Vagina (tissue), 2 donors: ENCODE measurements around the gene SLAMF6. TPM values are rescaled to one million over a fixed set of nuclear protein-coding genes. Genes with fewer than 3 reads are reported as not detected.
"Not testable (repeated sequence)": the region's sequence is repeated elsewhere in the genome, so short reads cannot be mapped to it uniquely, and the experiment has no call there.

Source experiments
- DNase-seq, 2 donors: peaks; one replicate each; pipeline ENCODE4 v3.0.0-alpha.2; 2017; ENCODE audit errors: extremely low spot score in 2 of 2
- H3K27ac ChIP-seq: fragments of 200-600 bp; sonication (generic); one replicate; pipeline ENCODE4 v1.5.1; 2019
- H3K27me3 ChIP-seq: fragments of 200-600 bp; sonication (generic); one replicate; pipeline ENCODE4 v1.5.1; 2019
- H3K36me3 ChIP-seq, 2 donors: fragments of 200-600 bp; sonication (generic); one replicate each; pipeline ENCODE4 v1.5.1; 2017 to 2019
- H3K4me1 ChIP-seq: fragments of 200-600 bp; sonication (generic); one replicate; pipeline ENCODE4 v1.5.1; 2019
- H3K4me3 ChIP-seq, 2 donors: fragments of 200-600 bp; sonication (generic); 1 replicate in 1 of 2; 2 replicates in 1 of 2; pipeline ENCODE4 v1.5.1; 2016 to 2019
- H3K9me3 ChIP-seq: fragments of 200-600 bp; sonication (generic); one replicate; pipeline ENCODE4 v1.5.1; 2019
- POLR2A ChIP-seq, 2 donors: fragments of 450-650 bp; IDR thresholded peaks; one replicate each; pipeline ENCODE4 v1.6.1; 2017; ENCODE audit warnings: antibody characterized with exemption in 2 of 2, mild to moderate bottlenecking in 2 of 2, moderate library complexity in 2 of 2
- POLR2AphosphoS5 ChIP-seq, 2 donors: sonication (generic); formaldehyde crosslinking; IDR thresholded peaks; one replicate each; pipeline ENCODE4 v1.9.0; 2017; ENCODE audit warnings: antibody characterized with exemption in 2 of 2, mild to moderate bottlenecking in 2 of 2, low read depth in 1 of 2; ENCODE audit not compliant: insufficient read depth in 1 of 2
- intact Hi-C: fragments of 100-400 bp; cut with DNase I; formaldehyde crosslinking; loops from one replicate; pipeline ENCODE4 v1.15.1; 2023
- total RNA-seq: library from RNA; depleted of rRNA; stranded (reverse); fragments of >200 nt; gene quantifications from one replicate; pipeline ENCODE4 v1.2.3, GENCODE V29; 2016
- TF ChIP-seq, protein P1 (sequence below), 3 experiments: fragments of 450-650 bp in 2 of 3; fragments of 200-600 bp in 1 of 3; sonication (generic) in 1 of 3; IDR thresholded peaks; one replicate each; pipeline ENCODE4 v1.5.1; 2017 to 2019; ENCODE audit warnings: antibody characterized with exemption in 3 of 3, mild to moderate bottlenecking in 2 of 3, moderate library complexity in 2 of 3

Gene SLAMF6
- total RNA-seq, 1 donor from 2014 or later, result 8.6 TPM

DNA sequence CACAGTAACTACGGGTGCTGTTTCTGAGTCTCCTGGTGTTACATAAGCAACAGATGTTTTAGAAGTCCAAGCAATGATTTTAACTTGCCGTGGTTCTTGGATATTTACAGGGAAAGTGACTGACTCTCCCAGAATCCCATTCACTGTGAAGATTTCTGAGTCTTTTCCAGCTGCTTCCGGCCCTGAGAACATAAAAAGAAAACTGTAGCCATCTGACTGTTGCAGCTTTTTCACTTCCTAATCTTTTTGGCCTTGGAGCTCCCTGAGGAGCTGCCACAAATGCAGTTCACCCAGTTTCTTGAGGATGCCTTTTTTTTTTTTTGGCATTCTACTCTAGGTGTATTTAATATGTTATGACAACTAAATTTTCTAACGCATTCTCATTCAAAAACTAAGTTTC, 42.5 kb upstream of the SLAMF6 start:
- Histone ChIP-seq H3K36me3 (no peaks in the 10 kb centered on the region), H3K9me3 (no peaks in the 10 kb centered on the region), H3K4me1 (no peaks in the 10 kb centered on the region), H3K4me3 (no peak overlapping the region), H3K27ac (no peak overlapping the region), H3K27me3 (no peaks in the 10 kb centered on the region)
- TF ChIP-seq POLR2AphosphoS5 (IDR thresholded peaks at IDR 0.05; ENCODE audit: insufficient read depth in 1 of 2, low read depth in 1 of 2), result no peak
- TF ChIP-seq, protein P1, sequence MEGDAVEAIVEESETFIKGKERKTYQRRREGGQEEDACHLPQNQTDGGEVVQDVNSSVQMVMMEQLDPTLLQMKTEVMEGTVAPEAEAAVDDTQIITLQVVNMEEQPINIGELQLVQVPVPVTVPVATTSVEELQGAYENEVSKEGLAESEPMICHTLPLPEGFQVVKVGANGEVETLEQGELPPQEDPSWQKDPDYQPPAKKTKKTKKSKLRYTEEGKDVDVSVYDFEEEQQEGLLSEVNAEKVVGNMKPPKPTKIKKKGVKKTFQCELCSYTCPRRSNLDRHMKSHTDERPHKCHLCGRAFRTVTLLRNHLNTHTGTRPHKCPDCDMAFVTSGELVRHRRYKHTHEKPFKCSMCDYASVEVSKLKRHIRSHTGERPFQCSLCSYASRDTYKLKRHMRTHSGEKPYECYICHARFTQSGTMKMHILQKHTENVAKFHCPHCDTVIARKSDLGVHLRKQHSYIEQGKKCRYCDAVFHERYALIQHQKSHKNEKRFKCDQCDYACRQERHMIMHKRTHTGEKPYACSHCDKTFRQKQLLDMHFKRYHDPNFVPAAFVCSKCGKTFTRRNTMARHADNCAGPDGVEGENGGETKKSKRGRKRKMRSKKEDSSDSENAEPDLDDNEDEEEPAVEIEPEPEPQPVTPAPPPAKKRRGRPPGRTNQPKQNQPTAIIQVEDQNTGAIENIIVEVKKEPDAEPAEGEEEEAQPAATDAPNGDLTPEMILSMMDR (IDR thresholded peaks at IDR 0.05), result no peak
- TF ChIP-seq POLR2A (IDR thresholded peaks at IDR 0.05), result no peak
- intact Hi-C loops, result no loop called here
- no peak for DNase-seq

DNA sequence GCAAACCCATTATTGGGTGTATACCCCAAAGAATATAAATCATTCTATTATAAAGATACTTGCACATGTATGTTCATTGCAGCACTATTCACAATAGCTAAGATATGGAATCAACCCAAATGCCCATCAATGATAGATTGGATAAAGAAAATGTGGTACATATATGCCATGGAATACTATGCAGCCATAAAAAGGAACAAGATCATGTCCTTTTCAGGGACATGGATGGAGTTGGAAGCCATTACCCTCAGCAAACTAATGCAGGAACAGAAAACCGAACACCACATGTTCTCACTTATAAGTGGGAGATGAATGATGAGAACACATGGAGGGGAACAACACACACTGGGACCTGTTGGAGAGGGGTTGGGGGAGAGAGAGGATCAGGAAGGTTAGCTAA, 40.2 kb upstream of the SLAMF6 start:
- intact Hi-C loops, H3K36me3 ChIP-seq, H3K9me3 ChIP-seq, DNase-seq, H3K4me1 ChIP-seq, H3K27ac ChIP-seq, H3K4me3 ChIP-seq, H3K27me3 ChIP-seq: not testable (repeated sequence)

DNA sequence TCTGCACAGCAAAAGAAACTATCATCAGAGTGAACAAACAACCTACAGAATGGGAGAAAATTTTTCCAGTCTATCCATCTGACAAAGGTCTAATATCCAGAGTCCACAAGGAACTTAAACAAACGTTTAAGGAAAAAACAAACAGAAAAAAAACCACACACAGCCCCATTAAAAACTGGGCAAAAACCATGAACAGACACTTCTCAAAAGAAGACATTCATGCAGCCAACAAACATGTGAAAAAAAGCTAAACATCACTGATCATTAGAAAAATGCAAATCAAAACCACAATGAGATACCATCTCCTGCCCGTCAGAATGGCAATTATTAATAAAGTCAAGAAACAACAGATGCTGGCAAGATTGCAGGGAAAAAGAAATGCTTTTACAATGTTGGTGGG, 39.7 kb upstream of the SLAMF6 start:
- H3K4me1 ChIP-seq, H3K36me3 ChIP-seq, H3K9me3 ChIP-seq, intact Hi-C loops, H3K27ac ChIP-seq, H3K27me3 ChIP-seq, H3K4me3 ChIP-seq, DNase-seq: not testable (repeated sequence)

DNA sequence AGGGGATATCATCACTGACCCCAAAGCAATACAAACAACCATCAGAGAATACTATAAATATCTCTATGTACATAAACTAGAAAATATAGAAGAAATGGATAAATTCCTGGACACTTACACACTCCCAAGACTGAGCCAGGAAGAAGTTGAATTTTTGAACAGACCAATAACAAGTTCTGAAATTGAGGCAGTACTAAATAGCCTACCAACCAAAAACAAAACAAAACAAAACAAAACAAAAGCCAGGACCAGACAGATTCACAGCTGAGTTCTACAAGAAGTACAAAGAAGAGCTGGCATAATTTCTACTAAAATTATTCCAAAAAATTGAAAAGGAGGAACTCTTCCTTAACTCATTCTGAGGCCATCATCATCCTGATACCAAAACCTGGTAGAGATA, 37.8 kb upstream of the SLAMF6 start:
- no peaks in the 10 kb centered on the region for H3K4me1 ChIP-seq
- no peak overlapping the region for H3K4me3 ChIP-seq
- DNase-seq, result no peak
- no peaks in the 10 kb centered on the region for H3K27me3 ChIP-seq
- intact Hi-C loops, result no loop called here
- no peak overlapping the region for H3K27ac ChIP-seq
- TF ChIP-seq, protein P1 (IDR thresholded peaks at IDR 0.05), result no peak
- no peak for TF ChIP-seq POLR2A (IDR thresholded peaks at IDR 0.05)
- TF ChIP-seq POLR2AphosphoS5 (IDR thresholded peaks at IDR 0.05; ENCODE audit: insufficient read depth in 1 of 2, low read depth in 1 of 2), result no peak
- H3K9me3 ChIP-seq, result no peaks in the 10 kb centered on the region
- H3K36me3 ChIP-seq, result no peaks in the 10 kb centered on the region

DNA sequence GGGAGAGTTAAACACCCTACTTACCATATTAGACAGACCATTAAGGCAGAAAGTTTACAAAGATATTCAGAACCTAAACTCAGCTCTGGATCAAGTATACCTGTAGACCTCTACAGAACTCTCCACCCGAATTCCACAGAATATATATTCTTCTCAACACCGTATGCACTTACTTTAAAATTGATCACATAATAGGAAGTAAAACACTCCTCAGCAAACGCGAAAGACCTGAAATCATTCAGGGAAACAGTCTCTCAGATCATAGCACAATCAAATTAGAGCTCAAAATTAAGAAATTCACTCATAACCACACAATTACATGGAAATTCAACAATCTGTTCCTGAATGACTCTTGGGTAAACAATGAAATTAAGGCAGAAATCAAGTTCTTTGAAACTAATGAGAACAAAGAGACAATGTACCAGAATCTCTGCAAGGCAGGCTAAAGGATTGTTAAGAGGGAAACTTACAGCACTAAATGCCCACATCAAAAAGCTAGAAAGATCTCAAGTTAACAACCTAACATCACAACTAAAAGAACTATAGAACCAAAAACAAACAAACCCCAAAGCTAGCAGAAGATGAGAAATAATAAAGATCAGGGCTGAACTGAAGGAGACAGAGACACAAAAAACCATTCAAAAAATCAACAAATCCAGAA, 37.1 kb upstream of the SLAMF6 start:
- intact Hi-C loops, result no loop called here
- no peak overlapping the region for H3K4me3 ChIP-seq
- H3K27ac ChIP-seq, result no peak overlapping the region

DNA sequence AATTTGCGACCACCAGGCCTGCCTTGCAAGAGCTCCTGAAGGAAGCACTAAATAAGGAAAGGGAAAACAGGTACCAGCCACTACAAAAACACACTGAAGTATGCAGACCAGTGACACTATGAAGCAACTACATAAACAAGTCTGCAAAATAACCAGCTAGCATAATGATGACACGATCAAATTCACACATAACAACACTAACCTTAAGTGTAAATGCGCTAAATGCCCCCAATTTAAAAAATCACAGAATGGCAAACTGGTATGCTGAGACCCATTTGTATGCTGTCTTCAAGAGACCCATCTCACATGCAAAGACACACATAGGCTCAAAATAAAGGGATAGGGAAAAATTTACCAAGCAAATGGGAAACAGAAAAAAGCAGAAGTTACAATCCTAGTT, 36.4 kb upstream of the SLAMF6 start:
- H3K36me3 ChIP-seq, H3K9me3 ChIP-seq, H3K4me1 ChIP-seq, H3K27ac ChIP-seq, H3K27me3 ChIP-seq, intact Hi-C loops, H3K4me3 ChIP-seq, DNase-seq: not testable (repeated sequence)

More for the DNA sequence above, 37.1 kb upstream of the SLAMF6 start:
- no peak for DNase-seq
- Histone ChIP-seq H3K4me1 (no peaks in the 10 kb centered on the region), H3K27me3 (no peaks in the 10 kb centered on the region), H3K36me3 (no peaks in the 10 kb centered on the region), H3K9me3 (no peaks in the 10 kb centered on the region)
- TF ChIP-seq POLR2AphosphoS5 (IDR thresholded peaks at IDR 0.05; ENCODE audit: insufficient read depth in 1 of 2, low read depth in 1 of 2) (no peak), POLR2A (IDR thresholded peaks at IDR 0.05) (no peak)
- TF ChIP-seq, protein P1 (IDR thresholded peaks at IDR 0.05), result no peak
